ENCODE measurements around the gene C4orf36. TPM values are rescaled to one million over a fixed set of nuclear protein-coding genes. Genes with fewer than 3 reads are reported as not detected.

C4orf36 gene
- total RNA-seq, 1 donor from 2014 or later: 1.3 TPM

- no peak overlapping the region for H3K4me3 Mint-ChIP-seq
- no peak for TF ChIP-seq CTCF (conservative IDR thresholded peaks at IDR 0.05)
- DNase-seq (ENCODE audit: extremely low spot score, unreplicated experiment): no peak
- H3K4me1 Mint-ChIP-seq (ENCODE audit: unreplicated experiment): peaks cover 29% of the 10 kb centered on the region
- H3K9me3 Mint-ChIP-seq: peaks cover 6% of the 10 kb centered on the region
- no peaks in the 10 kb centered on the region for H3K36me3 Mint-ChIP-seq
- H3K27me3 Mint-ChIP-seq: no peaks in the 10 kb centered on the region
- H3K27ac Mint-ChIP-seq: no peak overlapping the region
Observed at GRCh38 chr4:86848136-86848535, 44.1 kb downstream of the C4orf36 start.

- no peak overlapping the region for H3K27ac Mint-ChIP-seq
- H3K9me3 Mint-ChIP-seq: peaks cover 6% of the 10 kb centered on the region
- no peak for TF ChIP-seq CTCF (conservative IDR thresholded peaks at IDR 0.05)
- no peak for DNase-seq (ENCODE audit: extremely low spot score, unreplicated experiment)
- no peaks in the 10 kb centered on the region for H3K36me3 Mint-ChIP-seq
- peaks cover 29% of the 10 kb centered on the region for H3K4me1 Mint-ChIP-seq (ENCODE audit: unreplicated experiment)
- no peak overlapping the region for H3K4me3 Mint-ChIP-seq
- H3K27me3 Mint-ChIP-seq: no peaks in the 10 kb centered on the region
Observed at GRCh38 chr4:86847571-86847970, 44.7 kb downstream of the C4orf36 start.

- peaks cover 6% of the 10 kb centered on the region for H3K9me3 Mint-ChIP-seq
- H3K4me3 Mint-ChIP-seq: no peak overlapping the region
- H3K36me3 Mint-ChIP-seq: no peaks in the 10 kb centered on the region
- H3K27ac Mint-ChIP-seq: no peak overlapping the region
- no peak for TF ChIP-seq CTCF (conservative IDR thresholded peaks at IDR 0.05)
- no peaks in the 10 kb centered on the region for H3K27me3 Mint-ChIP-seq
- DNase-seq (ENCODE audit: extremely low spot score, unreplicated experiment): no peak
- H3K4me1 Mint-ChIP-seq (ENCODE audit: unreplicated experiment): peaks cover 29% of the 10 kb centered on the region
Observed at GRCh38 chr4:86846921-86847320, 45.3 kb downstream of the C4orf36 start.

- DNase-seq (ENCODE audit: extremely low spot score, unreplicated experiment): no peak
- Mint-ChIP-seq H3K4me1 (ENCODE audit: unreplicated experiment) (peaks cover 27% of the 10 kb centered on the region), H3K36me3 (no peaks in the 10 kb centered on the region), H3K27ac (peak overlapping the region; percentile 73), H3K27me3 (no peaks in the 10 kb centered on the region), H3K9me3 (peaks cover 6% of the 10 kb centered on the region), H3K4me3 (no peak overlapping the region)
- TF ChIP-seq CTCF (conservative IDR thresholded peaks at IDR 0.05): no peak
Observed at GRCh38 chr4:86845593-86845992, 46.6 kb downstream of the C4orf36 start.

GRCh38 chr4:86841309-86841708, 50.9 kb downstream of the C4orf36 start:
- Mint-ChIP-seq H3K27me3 (no peaks in the 10 kb centered on the region), H3K4me3 (no peak overlapping the region), H3K36me3 (no peaks in the 10 kb centered on the region), H3K4me1 (ENCODE audit: unreplicated experiment) (peaks cover 7% of the 10 kb centered on the region), H3K27ac (no peak overlapping the region), H3K9me3 (peaks cover 6% of the 10 kb centered on the region)
- no peak for DNase-seq (ENCODE audit: extremely low spot score, unreplicated experiment)
- no peak for TF ChIP-seq CTCF (conservative IDR thresholded peaks at IDR 0.05)

GRCh38 chr4:86840858-86841257, 51.4 kb downstream of the C4orf36 start:
- Mint-ChIP-seq H3K27ac (no peak overlapping the region), H3K4me1 (ENCODE audit: unreplicated experiment) (peaks cover 6% of the 10 kb centered on the region), H3K4me3 (no peak overlapping the region), H3K9me3 (peaks cover 6% of the 10 kb centered on the region), H3K27me3 (no peaks in the 10 kb centered on the region), H3K36me3 (no peaks in the 10 kb centered on the region)
- no peak for TF ChIP-seq CTCF (conservative IDR thresholded peaks at IDR 0.05)
- DNase-seq (ENCODE audit: extremely low spot score, unreplicated experiment): no peak
